SH-SY5Y (cell line): ENCODE measurements around the gene CELF5.

Source experiments
- GATA2 ChIP-seq: IDR thresholded peaks from 2 replicates; pipeline ENCODE4 v1.6.1; 2011; ENCODE audit warnings: mild to moderate bottlenecking, low read depth, low read length
- GATA3 ChIP-seq: IDR thresholded peaks from 2 replicates; pipeline ENCODE4 v1.6.1; 2011; ENCODE audit warnings: low read depth, mild to moderate bottlenecking, low read length, moderate library complexity

Gene CELF5

DNA sequence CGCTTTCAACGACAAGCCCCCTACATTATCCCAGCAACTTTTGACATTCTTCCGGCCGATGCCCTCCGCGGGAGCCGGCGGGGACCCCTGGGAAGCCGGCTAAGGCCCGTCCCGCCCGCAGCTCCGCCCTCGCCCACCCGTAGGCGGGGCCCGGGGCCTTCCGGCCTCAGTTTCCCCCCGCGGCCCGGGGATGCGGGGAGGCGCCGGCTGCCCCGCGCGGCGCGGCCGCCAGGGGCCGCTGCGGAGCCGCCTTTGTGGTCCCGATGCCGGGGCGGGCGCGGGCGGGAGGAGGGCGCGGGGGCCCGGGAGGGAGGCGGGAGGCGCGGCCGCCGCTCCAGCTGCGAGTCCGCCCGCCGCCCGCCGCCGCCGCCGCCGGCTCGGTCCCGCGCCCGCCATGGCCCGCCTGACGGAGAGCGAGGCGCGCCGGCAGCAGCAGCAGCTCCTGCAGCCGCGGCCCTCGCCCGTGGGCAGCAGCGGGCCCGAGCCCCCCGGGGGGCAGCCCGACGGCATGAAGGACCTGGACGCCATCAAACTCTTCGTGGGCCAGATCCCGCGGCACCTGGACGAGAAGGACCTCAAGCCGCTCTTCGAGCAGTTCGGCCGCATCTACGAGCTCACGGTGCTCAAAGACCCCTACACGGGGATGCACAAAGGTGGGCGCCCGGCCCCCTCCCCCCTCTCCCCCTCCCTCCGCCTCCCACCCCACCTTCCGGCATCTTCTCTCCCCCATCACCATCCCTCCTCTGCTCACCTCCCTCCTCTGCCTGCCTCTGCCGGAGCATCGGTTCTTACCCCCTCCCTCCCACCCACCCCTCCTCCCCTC is at the start of gene CELF5:
CELF5 (plus strand) TSS at position 316 of the 823 bp plus-strand sequence; CDS start at position 395, 79 bp downstream.
- TF ChIP-seq GATA3 (no peak), GATA2 (no peak)

DNA sequence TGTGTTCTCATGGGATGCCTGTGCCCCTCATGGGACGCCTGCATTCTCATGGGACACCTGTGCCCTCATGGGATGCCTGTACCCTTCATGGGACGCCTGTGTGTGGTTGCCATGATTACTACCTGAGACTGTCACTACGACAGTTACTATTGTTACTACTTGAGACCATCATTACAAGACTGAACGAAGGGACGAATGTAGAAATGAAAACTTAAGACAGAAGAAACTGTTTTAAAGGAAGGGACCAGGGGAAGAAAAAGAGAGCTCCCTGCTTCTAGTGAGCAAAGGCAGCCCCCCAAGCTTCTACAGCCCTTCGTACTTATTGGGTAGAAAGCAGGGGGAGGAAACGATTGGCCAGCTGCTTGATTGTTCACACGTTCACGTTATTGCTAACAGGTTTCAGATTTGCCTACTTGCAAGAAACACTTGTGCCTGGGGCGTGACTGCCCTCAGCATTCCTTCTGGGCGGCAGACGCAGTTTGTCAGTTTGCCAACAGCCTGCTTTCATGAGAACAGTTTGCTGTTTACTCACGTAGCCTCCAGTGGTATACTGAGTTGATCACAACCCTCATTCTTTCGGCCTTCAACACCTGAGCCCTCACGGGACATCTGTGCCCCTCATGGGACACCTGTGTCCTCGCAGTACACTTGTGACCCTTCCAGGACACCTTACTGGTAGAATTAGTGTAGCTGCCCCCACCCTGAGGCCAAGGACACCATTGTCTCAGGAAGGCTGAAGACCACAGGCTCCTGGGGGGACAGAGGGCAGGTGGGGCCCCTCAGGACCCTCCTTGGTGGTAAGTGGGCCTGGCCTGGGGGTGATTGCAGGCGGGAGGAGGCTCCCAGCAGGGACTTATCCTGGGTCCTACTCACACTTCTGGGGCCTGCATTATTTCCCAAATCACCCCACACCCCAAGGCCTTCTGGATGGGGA is 48.4 kb upstream of the CELF5 start:
- TF ChIP-seq GATA3 = no peak
- TF ChIP-seq GATA2 = no peak

DNA sequence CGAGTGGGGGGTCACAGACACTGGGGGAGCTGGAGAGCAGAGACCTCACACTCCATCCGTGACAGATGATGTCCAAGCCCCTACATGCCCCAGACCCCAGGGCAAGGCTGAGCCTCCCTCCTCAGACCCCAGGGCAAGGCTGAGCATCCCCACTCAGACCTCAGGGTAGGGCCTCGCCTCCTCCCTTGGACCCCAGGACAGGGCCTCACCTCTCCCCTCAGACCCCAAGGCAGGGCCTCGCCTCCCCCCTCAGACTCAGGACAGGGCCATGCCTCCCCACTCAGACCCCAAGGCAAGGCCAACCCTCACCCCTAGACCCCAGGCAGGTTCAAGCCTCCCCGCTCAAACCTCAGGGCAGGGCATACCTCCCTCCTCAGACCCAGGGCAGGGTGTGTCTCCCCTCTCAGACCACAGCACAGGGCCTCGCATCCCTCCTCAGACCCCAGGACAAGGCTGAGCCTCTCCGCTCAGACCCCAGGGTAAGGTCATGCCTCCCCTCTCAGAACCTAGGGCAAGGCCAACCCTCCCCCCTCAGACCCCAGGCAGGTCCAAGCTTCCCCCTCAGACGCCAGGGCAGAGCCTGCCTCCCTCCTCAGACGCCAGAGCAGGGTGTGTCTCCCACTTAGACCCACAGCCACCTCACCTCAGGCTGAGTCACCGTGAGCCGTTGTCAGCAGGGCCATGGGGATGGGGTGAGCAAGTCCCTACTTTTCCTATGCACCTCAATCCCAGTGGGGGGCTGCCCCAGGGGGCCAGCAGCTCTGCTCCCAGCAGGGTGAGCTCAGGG is 47.6 kb upstream of the CELF5 start:
- TF ChIP-seq GATA2 = no peak
- TF ChIP-seq GATA3 = no peak

DNA sequence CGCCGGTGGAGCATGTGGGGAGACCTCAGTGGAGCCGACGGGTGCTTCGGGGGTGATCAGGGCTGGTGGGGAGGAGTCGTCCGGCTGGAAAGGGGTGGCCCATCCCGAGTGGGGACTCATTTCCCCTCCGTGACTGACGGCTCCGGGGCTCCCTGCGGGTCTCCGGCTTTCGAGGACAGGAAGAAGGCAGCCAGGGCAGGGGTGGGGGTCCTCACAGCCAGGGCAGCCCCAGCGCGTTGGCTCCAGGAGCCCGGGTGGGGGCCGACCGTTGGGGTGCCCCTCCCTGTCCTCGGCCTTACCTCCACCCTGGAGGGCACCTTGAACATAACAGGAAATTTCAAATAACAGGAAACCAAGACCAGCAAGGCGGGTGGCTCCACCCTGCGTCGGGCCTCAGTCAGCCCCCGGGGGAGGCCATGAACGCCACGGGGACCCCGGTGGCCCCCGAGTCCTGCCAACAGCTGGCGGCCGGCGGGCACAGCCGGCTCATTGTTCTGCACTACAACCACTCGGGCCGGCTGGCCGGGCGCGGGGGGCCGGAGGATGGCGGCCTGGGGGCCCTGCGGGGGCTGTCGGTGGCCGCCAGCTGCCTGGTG is 46.0 kb upstream of the CELF5 start, which contains the start of gene S1PR4:
S1PR4 (plus strand) TSS at position 393 of the 596 bp plus-strand sequence; CDS start at position 417, 24 bp downstream.
- TF ChIP-seq GATA2 (no peak), GATA3 (no peak)

DNA sequence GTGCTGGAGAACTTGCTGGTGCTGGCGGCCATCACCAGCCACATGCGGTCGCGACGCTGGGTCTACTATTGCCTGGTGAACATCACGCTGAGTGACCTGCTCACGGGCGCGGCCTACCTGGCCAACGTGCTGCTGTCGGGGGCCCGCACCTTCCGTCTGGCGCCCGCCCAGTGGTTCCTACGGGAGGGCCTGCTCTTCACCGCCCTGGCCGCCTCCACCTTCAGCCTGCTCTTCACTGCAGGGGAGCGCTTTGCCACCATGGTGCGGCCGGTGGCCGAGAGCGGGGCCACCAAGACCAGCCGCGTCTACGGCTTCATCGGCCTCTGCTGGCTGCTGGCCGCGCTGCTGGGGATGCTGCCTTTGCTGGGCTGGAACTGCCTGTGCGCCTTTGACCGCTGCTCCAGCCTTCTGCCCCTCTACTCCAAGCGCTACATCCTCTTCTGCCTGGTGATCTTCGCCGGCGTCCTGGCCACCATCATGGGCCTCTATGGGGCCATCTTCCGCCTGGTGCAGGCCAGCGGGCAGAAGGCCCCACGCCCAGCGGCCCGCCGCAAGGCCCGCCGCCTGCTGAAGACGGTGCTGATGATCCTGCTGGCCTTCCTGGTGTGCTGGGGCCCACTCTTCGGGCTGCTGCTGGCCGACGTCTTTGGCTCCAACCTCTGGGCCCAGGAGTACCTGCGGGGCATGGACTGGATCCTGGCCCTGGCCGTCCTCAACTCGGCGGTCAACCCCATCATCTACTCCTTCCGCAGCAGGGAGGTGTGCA is 45.3 kb upstream of the CELF5 start:
- no peak for TF ChIP-seq GATA2
- TF ChIP-seq GATA3 = no peak

DNA sequence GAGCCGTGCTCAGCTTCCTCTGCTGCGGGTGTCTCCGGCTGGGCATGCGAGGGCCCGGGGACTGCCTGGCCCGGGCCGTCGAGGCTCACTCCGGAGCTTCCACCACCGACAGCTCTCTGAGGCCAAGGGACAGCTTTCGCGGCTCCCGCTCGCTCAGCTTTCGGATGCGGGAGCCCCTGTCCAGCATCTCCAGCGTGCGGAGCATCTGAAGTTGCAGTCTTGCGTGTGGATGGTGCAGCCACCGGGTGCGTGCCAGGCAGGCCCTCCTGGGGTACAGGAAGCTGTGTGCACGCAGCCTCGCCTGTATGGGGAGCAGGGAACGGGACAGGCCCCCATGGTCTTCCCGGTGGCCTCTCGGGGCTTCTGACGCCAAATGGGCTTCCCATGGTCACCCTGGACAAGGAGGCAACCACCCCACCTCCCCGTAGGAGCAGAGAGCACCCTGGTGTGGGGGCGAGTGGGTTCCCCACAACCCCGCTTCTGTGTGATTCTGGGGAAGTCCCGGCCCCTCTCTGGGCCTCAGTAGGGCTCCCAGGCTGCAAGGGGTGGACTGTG is 44.6 kb upstream of the CELF5 start:
- TF ChIP-seq GATA3 (no peak), GATA2 (no peak)

DNA sequence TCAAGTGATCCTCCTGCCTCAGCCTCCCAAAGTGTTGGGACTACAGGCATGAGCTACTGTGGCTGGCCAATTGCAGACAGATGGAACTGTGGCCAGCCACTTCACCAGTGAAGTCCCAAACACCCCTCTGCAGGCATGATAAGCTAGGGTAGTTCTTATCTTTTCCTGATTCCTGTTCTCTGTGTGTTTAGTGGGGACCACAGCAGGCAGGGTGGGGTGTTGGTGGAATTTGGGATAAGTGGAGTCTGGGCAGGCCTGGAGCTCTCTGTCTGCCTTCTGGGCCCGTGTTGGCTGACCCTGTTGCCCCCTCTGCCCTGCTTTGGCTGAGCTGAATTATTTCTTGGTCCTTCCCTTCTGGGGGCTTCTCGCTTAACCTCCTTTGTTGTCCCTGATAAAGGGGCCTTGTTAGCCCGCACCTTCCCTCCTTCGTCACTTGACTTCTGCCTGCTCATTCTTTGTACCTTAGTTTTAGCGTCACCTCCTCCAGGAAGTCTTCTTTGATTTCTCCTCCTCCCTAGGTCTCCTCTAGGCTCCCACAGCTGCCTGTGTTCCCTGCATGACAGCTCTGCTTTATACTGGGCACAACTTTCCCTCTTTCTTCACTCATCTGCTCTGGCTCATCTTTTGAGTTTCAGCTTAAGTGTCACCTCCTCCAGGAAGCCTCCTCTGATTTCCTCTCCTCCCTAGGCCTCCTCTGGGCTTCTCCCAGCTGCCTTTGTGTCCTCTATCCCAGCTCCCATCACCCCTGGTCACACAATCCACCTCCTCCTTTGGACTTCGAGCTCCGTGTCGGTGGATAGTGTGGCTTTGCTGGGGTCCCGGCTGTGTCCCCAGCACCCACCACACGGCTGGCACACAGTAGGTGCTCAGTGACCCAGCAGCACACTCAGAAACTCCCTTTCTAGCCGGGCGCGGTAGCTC is 40.5 kb upstream of the CELF5 start:
- TF ChIP-seq GATA2 (no peak), GATA3 (no peak)

DNA sequence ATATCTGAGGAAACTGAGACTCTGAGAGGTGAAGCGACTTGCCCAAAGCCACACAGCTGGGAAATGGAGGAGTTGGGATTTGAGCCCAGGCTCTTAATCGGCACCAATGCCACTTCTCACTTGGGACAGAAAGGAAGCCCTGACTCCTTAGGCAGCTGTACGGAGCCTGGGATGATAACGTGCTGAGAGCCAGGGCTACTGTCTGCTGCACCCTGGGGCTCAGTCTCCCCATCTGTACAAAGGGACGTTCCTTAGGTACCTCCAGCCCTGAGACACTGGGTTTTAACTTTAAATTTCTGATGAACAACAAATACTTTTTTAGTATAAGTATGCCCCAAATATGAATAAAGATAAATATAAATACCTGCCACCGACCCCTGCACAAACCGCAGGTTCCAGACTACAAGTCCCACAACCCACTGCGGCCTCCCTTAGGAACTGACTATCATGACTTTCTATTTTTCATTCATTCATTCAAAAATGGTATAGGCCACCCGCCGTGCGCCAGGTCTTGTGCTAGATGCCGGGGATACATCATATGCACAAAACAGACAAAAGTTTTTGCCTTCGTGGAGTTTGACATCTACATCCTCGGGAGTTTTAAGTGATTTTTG is 39.5 kb upstream of the CELF5 start:
- no peak for TF ChIP-seq GATA2
- no peak for TF ChIP-seq GATA3

DNA sequence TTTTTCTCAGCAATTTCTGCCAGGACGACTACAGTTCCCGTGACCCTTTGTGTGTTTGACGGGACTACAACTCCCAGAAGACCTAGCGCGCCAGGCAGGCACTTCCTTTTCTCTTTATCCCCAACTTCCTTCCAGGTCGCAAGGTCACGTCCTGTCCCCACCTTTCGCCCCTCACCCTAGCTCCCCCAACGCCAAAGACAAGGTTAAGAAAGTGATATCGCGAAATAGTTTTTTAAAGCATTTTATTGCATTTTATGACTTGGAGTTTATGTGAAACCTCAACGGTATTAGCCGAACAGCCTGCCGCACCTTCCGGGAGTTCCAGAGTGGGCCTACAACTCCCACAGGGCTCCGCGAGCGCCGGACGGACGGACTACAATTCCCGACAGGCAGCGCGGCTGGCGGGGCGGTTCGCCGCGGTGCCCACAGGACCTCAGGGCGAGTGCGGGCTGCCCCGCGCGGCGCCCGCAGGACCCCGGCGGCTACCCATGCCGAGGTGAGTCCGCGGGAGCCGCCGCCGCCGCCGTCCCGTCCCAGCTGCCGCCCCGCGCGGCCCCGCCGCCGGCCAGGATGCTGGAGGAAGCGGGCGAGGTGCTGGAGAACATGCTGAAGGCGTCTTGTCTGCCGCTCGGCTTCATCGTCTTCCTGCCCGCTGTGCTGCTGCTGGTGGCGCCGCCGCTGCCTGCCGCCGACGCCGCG is 38.9 kb upstream of the CELF5 start, which contains the start of gene NCLN:
NCLN (plus strand) TSS at position 470 of the 699 bp plus-strand sequence; CDS start at position 571, 101 bp downstream.
- no peak for TF ChIP-seq GATA3
- no peak for TF ChIP-seq GATA2

DNA sequence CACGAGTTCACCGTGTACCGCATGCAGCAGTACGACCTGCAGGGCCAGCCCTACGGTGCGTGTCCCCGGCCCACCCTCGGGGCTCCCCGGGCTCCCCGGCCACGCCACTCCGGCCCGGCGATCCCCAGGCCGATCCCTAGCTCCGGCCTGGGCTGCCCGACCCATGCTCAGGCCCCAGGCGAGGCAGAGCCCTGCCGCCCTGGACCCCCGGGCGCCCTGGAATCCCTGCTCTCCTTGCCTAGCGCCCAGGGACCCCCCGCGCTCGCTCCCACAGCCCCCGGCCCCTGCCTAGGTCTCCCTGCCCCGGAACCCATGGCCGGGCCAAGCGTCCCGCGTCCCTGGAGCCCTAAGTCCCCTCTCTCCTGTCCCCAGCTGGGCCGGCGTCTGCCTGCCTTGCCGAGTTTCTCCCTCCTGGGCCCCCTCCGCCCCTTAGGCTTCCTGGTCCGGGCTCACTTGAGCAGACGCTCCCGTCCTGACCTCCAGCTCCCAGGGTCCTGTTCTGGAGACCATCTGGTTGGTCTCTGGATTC is 38.2 kb upstream of the CELF5 start:
- TF ChIP-seq GATA3 = no peak
- TF ChIP-seq GATA2 = no peak
